ENCODE results near the gene KCNQ1OT1. TPM values are rescaled to one million over a fixed set of nuclear protein-coding genes. Genes with fewer than 3 reads are reported as not detected.

The KCNQ1OT1 gene
- total and polyA plus RNA-seq, 9 of the 15 experiments (the other 6 are each of a cell fraction or from before 2014, with no cell fraction given): 0.04 to 2.3 (median 0.74) TPM

DNA sequence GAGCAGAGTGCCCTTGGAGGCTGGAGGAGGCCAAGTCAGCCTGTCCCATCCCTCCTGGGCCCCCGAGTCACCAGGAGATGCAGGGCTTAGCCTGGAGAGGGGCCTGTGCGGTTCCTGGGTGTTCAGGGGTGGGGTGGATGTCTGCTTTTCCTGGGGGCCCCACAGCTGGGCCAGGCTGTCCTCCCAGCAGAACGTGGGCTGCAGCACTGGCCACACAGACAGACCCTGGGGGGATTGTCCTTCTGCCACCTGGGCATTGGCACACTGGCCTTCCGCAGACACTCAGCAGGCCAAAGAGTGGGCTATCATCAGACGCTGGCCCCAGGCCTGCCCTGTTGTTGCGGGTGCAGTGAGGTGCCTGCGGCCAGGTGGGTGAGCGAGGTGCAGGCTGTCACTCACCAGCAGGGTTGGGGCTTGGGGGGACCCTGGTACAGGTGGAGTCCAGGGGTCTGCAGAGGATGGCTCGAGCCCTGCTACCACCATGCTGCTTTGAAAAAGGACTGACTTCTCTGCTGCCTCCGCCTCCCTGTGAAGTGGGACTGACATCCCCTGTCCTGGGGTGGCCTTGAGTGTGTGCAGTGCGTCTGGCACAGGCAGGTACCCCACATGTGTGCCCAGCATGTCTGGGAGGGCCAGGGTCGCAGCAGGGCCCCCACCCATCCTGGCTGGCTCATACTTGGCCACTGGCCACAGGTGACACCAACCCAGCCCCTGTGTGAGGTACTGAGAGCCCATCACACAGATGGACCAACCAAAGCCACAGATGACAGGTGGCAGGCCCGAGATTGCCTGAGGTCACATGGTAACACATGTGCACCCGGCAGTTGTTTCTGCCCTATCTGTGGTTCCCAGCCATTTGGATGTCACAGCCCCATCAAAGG lies 39.0 kb upstream of the KCNQ1OT1 start (continued):
- TF ChIP-seq, protein P1, sequence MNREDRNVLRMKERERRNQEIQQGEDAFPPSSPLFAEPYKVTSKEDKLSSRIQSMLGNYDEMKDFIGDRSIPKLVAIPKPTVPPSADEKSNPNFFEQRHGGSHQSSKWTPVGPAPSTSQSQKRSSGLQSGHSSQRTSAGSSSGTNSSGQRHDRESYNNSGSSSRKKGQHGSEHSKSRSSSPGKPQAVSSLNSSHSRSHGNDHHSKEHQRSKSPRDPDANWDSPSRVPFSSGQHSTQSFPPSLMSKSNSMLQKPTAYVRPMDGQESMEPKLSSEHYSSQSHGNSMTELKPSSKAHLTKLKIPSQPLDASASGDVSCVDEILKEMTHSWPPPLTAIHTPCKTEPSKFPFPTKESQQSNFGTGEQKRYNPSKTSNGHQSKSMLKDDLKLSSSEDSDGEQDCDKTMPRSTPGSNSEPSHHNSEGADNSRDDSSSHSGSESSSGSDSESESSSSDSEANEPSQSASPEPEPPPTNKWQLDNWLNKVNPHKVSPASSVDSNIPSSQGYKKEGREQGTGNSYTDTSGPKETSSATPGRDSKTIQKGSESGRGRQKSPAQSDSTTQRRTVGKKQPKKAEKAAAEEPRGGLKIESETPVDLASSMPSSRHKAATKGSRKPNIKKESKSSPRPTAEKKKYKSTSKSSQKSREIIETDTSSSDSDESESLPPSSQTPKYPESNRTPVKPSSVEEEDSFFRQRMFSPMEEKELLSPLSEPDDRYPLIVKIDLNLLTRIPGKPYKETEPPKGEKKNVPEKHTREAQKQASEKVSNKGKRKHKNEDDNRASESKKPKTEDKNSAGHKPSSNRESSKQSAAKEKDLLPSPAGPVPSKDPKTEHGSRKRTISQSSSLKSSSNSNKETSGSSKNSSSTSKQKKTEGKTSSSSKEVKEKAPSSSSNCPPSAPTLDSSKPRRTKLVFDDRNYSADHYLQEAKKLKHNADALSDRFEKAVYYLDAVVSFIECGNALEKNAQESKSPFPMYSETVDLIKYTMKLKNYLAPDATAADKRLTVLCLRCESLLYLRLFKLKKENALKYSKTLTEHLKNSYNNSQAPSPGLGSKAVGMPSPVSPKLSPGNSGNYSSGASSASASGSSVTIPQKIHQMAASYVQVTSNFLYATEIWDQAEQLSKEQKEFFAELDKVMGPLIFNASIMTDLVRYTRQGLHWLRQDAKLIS (CRISPR knock-in tag; IDR thresholded peaks at IDR 0.05): no peak
- peak in 1 of 2 experiments; percentile 46; a peak in 2 of 4 replicates for TF ChIP-seq KDM1A (IDR thresholded peaks at IDR 0.05)
- no peak for TF ChIP-seq NFE2L1 (tag; IDR thresholded peaks at IDR 0.05; ENCODE audit: borderline replicate concordance, low read depth)
- TF ChIP-seq NR4A1 (CRISPR knock-in tag; IDR thresholded peaks at IDR 0.05): no peak
- TF ChIP-seq NR4A1 (tag; IDR thresholded peaks at IDR 0.05): no peak
- no peak for TF ChIP-seq ZNF444 (CRISPR knock-in tag; IDR thresholded peaks at IDR 0.05)
- no peak for TF ChIP-seq FOS (IDR thresholded peaks at IDR 0.05; ENCODE audit: extremely low read depth, insufficient read length)
- no peak for TF ChIP-seq ZNF764 (CRISPR knock-in tag; IDR thresholded peaks at IDR 0.05; ENCODE audit: low read depth)
- TF ChIP-seq, protein P2, sequence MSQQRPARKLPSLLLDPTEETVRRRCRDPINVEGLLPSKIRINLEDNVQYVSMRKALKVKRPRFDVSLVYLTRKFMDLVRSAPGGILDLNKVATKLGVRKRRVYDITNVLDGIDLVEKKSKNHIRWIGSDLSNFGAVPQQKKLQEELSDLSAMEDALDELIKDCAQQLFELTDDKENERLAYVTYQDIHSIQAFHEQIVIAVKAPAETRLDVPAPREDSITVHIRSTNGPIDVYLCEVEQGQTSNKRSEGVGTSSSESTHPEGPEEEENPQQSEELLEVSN (IDR thresholded peaks at IDR 0.05; ENCODE audit: borderline replicate concordance in 1 of 2, extremely low read depth in 1 of 2, insufficient read depth in 1 of 2, insufficient read length in 1 of 2, low read depth in 1 of 2, low read length in 1 of 2, poor library complexity in 1 of 2, severe bottlenecking in 1 of 2): no peak
- no peak for TF ChIP-seq EGR1 (conservative IDR thresholded peaks at IDR 0.05)
- TF ChIP-seq MECOM (CRISPR knock-in tag; IDR thresholded peaks at IDR 0.05): no peak
- no peak for TF ChIP-seq ZBED1 (IDR thresholded peaks at IDR 0.05)
- TF ChIP-seq MTA3 (IDR thresholded peaks at IDR 0.05; ENCODE audit: borderline replicate concordance): no peak
- TF ChIP-seq, protein P3, sequence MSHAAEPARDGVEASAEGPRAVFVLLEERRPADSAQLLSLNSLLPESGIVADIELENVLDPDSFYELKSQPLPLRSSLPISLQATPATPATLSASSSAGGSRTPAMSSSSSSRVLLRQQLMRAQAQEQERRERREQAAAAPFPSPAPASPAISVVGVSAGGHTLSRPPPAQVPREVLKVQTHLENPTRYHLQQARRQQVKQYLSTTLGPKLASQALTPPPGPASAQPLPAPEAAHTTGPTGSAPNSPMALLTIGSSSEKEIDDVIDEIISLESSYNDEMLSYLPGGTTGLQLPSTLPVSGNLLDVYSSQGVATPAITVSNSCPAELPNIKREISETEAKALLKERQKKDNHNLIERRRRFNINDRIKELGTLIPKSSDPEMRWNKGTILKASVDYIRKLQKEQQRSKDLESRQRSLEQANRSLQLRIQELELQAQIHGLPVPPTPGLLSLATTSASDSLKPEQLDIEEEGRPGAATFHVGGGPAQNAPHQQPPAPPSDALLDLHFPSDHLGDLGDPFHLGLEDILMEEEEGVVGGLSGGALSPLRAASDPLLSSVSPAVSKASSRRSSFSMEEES (CRISPR knock-in tag; IDR thresholded peaks at IDR 0.05): no peak
- no peak for TF ChIP-seq JUND (IDR thresholded peaks at IDR 0.05; ENCODE audit: borderline replicate concordance, low read depth, low read length)
- TF ChIP-seq JUND (tag; IDR thresholded peaks at IDR 0.05; ENCODE audit: borderline replicate concordance, low read depth, low read length): no peak
- no peak for TF ChIP-seq PTTG1 (tag; IDR thresholded peaks at IDR 0.05; ENCODE audit: low read depth)
- TF ChIP-seq, protein P4, sequence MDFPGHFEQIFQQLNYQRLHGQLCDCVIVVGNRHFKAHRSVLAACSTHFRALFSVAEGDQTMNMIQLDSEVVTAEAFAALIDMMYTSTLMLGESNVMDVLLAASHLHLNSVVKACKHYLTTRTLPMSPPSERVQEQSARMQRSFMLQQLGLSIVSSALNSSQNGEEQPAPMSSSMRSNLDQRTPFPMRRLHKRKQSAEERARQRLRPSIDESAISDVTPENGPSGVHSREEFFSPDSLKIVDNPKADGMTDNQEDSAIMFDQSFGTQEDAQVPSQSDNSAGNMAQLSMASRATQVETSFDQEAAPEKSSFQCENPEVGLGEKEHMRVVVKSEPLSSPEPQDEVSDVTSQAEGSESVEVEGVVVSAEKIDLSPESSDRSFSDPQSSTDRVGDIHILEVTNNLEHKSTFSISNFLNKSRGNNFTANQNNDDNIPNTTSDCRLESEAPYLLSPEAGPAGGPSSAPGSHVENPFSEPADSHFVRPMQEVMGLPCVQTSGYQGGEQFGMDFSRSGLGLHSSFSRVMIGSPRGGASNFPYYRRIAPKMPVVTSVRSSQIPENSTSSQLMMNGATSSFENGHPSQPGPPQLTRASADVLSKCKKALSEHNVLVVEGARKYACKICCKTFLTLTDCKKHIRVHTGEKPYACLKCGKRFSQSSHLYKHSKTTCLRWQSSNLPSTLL (IDR thresholded peaks at IDR 0.05): no peak
- no peak for TF ChIP-seq POLR2H (tag; IDR thresholded peaks at IDR 0.05; ENCODE audit: low read depth)
